Erythroblast (primary cell): ENCODE data around the gene ILDR2.

ENCODE experiments used
- GATA1 ChIP-seq: IDR thresholded peaks from 2 replicates; pipeline ENCODE4 v1.6.1; 2011; ENCODE audit warnings: low read depth, mild to moderate bottlenecking, control low read depth, low read length, moderate library complexity
- POLR2A ChIP-seq: IDR thresholded peaks from 2 replicates; pipeline ENCODE4 v1.6.1; 2011; ENCODE audit warnings: mild to moderate bottlenecking, low read length

DNA sequence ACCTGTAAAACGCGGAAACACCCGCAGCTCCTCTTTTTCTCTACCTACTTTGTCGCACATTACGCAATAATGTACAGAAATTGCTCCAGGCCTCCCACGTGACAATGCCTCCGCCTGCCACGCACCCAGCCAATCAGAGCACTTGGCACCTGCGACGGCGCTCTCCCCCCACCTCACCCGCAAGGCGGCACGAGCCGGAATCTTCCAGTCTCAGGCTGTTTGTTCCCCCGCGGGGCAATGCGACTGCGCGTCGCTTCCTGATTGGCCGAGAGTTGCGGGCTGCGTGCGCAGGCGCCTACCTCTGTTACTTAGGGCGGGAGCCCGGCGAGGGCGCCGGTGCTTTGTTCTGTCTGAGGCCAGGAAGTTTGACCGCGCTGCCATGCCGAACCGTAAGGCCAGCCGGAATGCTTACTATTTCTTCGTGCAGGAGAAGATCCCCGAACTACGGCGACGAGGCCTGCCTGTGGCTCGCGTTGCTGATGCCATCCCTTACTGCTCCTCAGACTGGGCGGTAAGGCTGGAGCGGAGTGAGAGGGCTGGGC is 13.7 kb upstream of the ILDR2 start, which contains the start of gene MAEL:
- TF ChIP-seq POLR2A = no peak
- TF ChIP-seq GATA1 = no peak
